Epithelial cell of prostate (primary cell): ENCODE data around the gene HACD2.

Source experiments
- DNase-seq: peaks from one replicate; pipeline ENCODE4 v3.0.0-alpha.2; 2011; ENCODE audit warnings: low read depth, low spot score
- H3K27ac ChIP-seq: fragments of 450-650 bp; 2 replicates; pipeline ENCODE4 v1.5.1; 2017; ENCODE audit warnings: mild to moderate bottlenecking

The HACD2 gene

GRCh38 chr3:123534264-123534663 is 50.6 kb downstream of the HACD2 start:
- no peak overlapping the region for H3K27ac ChIP-seq
- DNase-seq: no peak

GRCh38 chr3:123533554-123534159 is 51.2 kb downstream of the HACD2 start:
- H3K27ac ChIP-seq: no peak overlapping the region
- no peak for DNase-seq

- no peak for DNase-seq
- H3K27ac ChIP-seq: no peak overlapping the region
Observed at GRCh38 chr3:123528130-123528529, 56.7 kb downstream of the HACD2 start.

GRCh38 chr3:123527046-123527445 is 57.8 kb downstream of the HACD2 start:
- no peak for DNase-seq
- H3K27ac ChIP-seq: no peak overlapping the region

- H3K27ac ChIP-seq: no peak overlapping the region
- no peak for DNase-seq
Observed at GRCh38 chr3:123526474-123526873, 58.4 kb downstream of the HACD2 start.

- H3K27ac ChIP-seq: no peak overlapping the region
- DNase-seq: no peak
Observed at GRCh38 chr3:123525433-123525832, 59.4 kb downstream of the HACD2 start.

GRCh38 chr3:123524981-123525380 is 59.9 kb downstream of the HACD2 start:
- DNase-seq: no peak
- H3K27ac ChIP-seq: no peak overlapping the region

GRCh38 chr3:123523023-123523412 is 61.8 kb downstream of the HACD2 start:
- H3K27ac ChIP-seq: no peak overlapping the region
- no peak for DNase-seq

- no peak for DNase-seq
- no peak overlapping the region for H3K27ac ChIP-seq
Observed at GRCh38 chr3:123522320-123523022, 62.4 kb downstream of the HACD2 start.

GRCh38 chr3:123521179-123521969 is 63.5 kb downstream of the HACD2 start:
- no peak for DNase-seq
- no peak overlapping the region for H3K27ac ChIP-seq

GRCh38 chr3:123520656-123521055 is 64.2 kb downstream of the HACD2 start:
- no peak for DNase-seq
- H3K27ac ChIP-seq: no peak overlapping the region

GRCh38 chr3:123518892-123519485 is 65.9 kb downstream of the HACD2 start:
- no peak for DNase-seq
- H3K27ac ChIP-seq: no peak overlapping the region

GRCh38 chr3:123511726-123512125 is 73.1 kb downstream of the HACD2 start:
- H3K27ac ChIP-seq: no peak overlapping the region
- no peak for DNase-seq

GRCh38 chr3:123511084-123511483 is 73.8 kb downstream of the HACD2 start:
- H3K27ac ChIP-seq: no peak overlapping the region
- DNase-seq: no peak

GRCh38 chr3:123508178-123508577 is 76.7 kb downstream of the HACD2 start:
- H3K27ac ChIP-seq: no peak overlapping the region

GRCh38 chr3:123505820-123506219 is 79.0 kb downstream of the HACD2 start:
- DNase-seq: no peak
- no peak overlapping the region for H3K27ac ChIP-seq

More at GRCh38 chr3:123508178-123508577, 76.7 kb downstream of the HACD2 start:
- no peak for DNase-seq

GRCh38 chr3:123503203-123503602 is 81.7 kb downstream of the HACD2 start:
- no peak overlapping the region for H3K27ac ChIP-seq
- DNase-seq: no peak

GRCh38 chr3:123499322-123499721 is 85.5 kb downstream of the HACD2 start:
- DNase-seq: no peak

GRCh38 chr3:123498761-123499160 is 86.1 kb downstream of the HACD2 start:
- DNase-seq: no peak
- no peak overlapping the region for H3K27ac ChIP-seq

More at GRCh38 chr3:123499322-123499721, 85.5 kb downstream of the HACD2 start:
- H3K27ac ChIP-seq: no peak overlapping the region

GRCh38 chr3:123493912-123494311 is 90.9 kb downstream of the HACD2 start:
- DNase-seq: no peak
- no peak overlapping the region for H3K27ac ChIP-seq
